ENCODE measurements around the gene CSPG4.

The CSPG4 gene

DNA sequence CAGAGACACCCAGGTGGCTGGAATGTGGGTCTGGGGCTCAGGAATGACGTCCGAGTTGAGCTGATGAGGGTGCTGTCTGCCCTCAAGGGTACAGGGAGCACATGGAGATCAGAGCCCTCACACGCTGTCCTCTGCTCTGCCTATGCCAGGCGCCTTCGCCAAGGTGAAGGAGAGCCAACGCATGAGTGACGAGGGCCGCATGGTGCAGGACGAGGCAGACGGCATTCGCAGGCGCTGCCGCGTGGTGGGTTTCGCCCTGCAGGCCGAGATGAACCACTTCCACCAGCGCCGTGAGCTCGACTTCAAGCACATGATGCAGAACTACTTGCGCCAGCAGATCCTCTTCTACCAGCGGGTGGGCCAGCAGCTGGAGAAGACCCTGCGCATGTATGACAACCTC is 55.8 kb downstream of the CSPG4 start:
- TF ChIP-seq POLR2AphosphoS5 (IDR thresholded peaks at IDR 0.05; ENCODE audit: low read depth) (no peak), GABPA (IDR thresholded peaks at IDR 0.05; ENCODE audit: low read depth) (no peak)
- TF ChIP-seq, protein P1, sequence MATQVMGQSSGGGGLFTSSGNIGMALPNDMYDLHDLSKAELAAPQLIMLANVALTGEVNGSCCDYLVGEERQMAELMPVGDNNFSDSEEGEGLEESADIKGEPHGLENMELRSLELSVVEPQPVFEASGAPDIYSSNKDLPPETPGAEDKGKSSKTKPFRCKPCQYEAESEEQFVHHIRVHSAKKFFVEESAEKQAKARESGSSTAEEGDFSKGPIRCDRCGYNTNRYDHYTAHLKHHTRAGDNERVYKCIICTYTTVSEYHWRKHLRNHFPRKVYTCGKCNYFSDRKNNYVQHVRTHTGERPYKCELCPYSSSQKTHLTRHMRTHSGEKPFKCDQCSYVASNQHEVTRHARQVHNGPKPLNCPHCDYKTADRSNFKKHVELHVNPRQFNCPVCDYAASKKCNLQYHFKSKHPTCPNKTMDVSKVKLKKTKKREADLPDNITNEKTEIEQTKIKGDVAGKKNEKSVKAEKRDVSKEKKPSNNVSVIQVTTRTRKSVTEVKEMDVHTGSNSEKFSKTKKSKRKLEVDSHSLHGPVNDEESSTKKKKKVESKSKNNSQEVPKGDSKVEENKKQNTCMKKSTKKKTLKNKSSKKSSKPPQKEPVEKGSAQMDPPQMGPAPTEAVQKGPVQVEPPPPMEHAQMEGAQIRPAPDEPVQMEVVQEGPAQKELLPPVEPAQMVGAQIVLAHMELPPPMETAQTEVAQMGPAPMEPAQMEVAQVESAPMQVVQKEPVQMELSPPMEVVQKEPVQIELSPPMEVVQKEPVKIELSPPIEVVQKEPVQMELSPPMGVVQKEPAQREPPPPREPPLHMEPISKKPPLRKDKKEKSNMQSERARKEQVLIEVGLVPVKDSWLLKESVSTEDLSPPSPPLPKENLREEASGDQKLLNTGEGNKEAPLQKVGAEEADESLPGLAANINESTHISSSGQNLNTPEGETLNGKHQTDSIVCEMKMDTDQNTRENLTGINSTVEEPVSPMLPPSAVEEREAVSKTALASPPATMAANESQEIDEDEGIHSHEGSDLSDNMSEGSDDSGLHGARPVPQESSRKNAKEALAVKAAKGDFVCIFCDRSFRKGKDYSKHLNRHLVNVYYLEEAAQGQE (IDR thresholded peaks at IDR 0.05; ENCODE audit: insufficient replicate concordance, low read depth) = no peak
- DNase-seq (ENCODE audit: low read depth in 1 of 2, low spot score in 1 of 2) = no peak
- H3K27ac ChIP-seq (replicated peaks) = no peak overlapping the region
- no peaks in the 10 kb centered on the region for H3K27me3 ChIP-seq (ENCODE audit: insufficient read depth, poor library complexity, severe bottlenecking)
- no peak overlapping the region for H3K4me3 ChIP-seq (replicated peaks; ENCODE audit: insufficient read depth, low read length)

GRCh38 chr15:75656331-75656730 is 56.3 kb downstream of the CSPG4 start:
- H3K27ac ChIP-seq (replicated peaks) = no peak overlapping the region
- DNase-seq (ENCODE audit: low read depth in 1 of 2, low spot score in 1 of 2) = no peak
- TF ChIP-seq POLR2AphosphoS5 (IDR thresholded peaks at IDR 0.05; ENCODE audit: low read depth) (no peak), GABPA (IDR thresholded peaks at IDR 0.05; ENCODE audit: low read depth) (no peak), SPI1 (IDR thresholded peaks at IDR 0.05; ENCODE audit: borderline replicate concordance, low read depth) (no peak)
- TF ChIP-seq, protein P1 (IDR thresholded peaks at IDR 0.05; ENCODE audit: insufficient replicate concordance, low read depth) = no peak
- TF ChIP-seq, protein P2, sequence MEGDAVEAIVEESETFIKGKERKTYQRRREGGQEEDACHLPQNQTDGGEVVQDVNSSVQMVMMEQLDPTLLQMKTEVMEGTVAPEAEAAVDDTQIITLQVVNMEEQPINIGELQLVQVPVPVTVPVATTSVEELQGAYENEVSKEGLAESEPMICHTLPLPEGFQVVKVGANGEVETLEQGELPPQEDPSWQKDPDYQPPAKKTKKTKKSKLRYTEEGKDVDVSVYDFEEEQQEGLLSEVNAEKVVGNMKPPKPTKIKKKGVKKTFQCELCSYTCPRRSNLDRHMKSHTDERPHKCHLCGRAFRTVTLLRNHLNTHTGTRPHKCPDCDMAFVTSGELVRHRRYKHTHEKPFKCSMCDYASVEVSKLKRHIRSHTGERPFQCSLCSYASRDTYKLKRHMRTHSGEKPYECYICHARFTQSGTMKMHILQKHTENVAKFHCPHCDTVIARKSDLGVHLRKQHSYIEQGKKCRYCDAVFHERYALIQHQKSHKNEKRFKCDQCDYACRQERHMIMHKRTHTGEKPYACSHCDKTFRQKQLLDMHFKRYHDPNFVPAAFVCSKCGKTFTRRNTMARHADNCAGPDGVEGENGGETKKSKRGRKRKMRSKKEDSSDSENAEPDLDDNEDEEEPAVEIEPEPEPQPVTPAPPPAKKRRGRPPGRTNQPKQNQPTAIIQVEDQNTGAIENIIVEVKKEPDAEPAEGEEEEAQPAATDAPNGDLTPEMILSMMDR (IDR thresholded peaks at IDR 0.05; ENCODE audit: insufficient read depth, low read length) = no peak
- H3K4me3 ChIP-seq (replicated peaks; ENCODE audit: insufficient read depth, low read length) = no peak overlapping the region
- no peaks in the 10 kb centered on the region for H3K27me3 ChIP-seq (ENCODE audit: insufficient read depth, poor library complexity, severe bottlenecking)

GRCh38 chr15:75655931-75656330 is 56.7 kb downstream of the CSPG4 start:
- Histone ChIP-seq H3K4me3 (replicated peaks; ENCODE audit: insufficient read depth, low read length) (no peak overlapping the region), H3K27ac (replicated peaks) (no peak overlapping the region), H3K27me3 (ENCODE audit: insufficient read depth, poor library complexity, severe bottlenecking) (no peaks in the 10 kb centered on the region)
- TF ChIP-seq SPI1 (IDR thresholded peaks at IDR 0.05; ENCODE audit: borderline replicate concordance, low read depth) = no peak
- TF ChIP-seq, protein P2 (IDR thresholded peaks at IDR 0.05; ENCODE audit: insufficient read depth, low read length) = no peak
- TF ChIP-seq POLR2AphosphoS5 (IDR thresholded peaks at IDR 0.05; ENCODE audit: low read depth) = no peak
- TF ChIP-seq GABPA (IDR thresholded peaks at IDR 0.05; ENCODE audit: low read depth) = no peak
- TF ChIP-seq, protein P1 (IDR thresholded peaks at IDR 0.05; ENCODE audit: insufficient replicate concordance, low read depth) = no peak
- no peak for DNase-seq (ENCODE audit: low read depth in 1 of 2, low spot score in 1 of 2)
